ENCODE results near the gene POLA1.

POLA1 gene

DNA sequence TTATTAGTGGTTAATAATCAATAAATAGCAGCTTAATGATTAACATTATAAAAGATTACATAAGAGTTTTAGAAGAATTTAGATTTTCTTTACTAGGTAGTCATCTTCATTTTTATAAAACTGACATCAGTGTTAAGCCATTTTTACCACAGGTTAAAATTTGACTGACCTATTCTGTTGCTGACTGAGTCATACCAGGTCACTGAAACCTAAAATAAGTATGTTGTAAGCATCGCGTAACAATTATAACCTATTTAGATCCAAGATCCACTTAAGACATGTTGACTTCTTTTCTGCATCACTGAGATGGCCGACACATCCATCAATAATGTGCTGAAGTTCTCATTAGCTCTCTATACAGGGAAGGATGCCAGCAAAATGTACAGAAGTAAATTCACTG is 285.4 kb downstream of the POLA1 start:
- no peak for DNase-seq (ENCODE audit: low spot score)

DNA sequence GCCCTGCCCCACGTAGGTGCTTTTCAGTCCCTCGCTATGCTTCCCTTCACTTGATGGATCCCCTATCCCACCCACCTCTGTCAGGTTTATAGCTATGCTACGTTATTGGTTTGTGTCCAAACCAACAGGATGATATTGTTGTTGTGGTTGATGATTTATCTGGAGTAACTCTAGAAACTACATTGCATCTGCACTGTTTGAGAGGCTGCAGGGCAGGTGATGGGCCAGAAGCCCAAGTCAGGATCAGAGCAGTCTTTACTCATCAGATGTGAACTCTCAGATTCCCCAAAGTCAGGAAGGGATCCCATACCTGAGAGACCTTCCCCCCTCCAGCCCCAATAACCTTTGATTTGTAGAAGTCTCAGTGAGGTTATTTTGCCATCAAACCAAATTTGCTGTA is 287.3 kb downstream of the POLA1 start:
- no peak for DNase-seq (ENCODE audit: low spot score)

DNA sequence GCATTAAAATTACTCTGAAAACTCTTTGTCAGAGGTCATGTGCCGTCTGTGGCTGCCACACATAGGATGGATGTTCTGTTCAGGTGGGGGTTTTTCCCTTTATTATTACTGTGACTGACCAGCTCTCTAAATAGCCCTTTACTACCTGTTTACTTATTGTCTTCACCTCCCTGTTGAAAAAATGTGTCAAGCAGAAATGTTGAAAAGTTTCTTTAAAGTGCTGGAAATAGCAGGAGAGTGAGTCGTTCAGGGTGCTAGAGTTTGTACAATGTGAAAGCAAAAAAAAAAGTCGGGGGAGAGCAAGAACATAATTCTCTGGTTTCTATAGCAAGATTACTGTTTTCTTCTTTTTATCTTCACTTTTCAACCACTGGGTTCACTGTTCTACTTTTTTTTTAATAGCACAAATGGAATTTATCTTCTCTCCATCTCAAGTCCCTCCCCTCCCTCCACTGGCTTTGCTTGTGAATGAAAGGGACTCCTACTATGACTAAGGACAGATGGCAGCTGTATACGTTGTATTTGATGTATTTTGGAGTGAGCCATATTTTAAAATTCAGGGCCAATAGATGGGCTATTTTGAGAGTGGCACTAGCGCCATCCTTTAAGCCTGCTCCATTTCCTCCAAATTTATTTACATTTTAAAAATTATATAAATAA is 288.7 kb downstream of the POLA1 start:
- DNase-seq (ENCODE audit: low spot score) = no peak

DNA sequence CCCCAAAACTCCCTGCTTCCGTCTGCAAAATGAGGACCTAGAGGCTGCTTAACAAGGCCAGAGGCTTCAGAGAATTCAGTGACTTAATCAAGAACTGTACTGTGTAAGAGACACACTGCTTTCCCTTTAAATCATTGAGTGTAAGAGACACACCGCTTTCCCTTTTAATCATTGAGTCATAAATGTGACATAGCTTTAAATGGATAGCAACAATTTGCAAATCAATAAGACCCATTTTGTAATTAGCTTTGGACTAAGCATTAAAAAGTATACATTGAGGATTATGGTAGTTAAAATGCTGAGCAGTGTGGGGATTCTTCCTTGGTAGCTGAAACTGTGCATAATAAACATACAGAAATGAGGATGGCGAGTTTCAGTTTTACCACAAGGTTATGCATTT is 290.2 kb downstream of the POLA1 start:
- no peak for DNase-seq (ENCODE audit: low spot score)

- no peak for DNase-seq (ENCODE audit: low spot score)
Measured at GRCh38 chrX:24985120-24985519, 291.4 kb downstream of the POLA1 start.

GRCh38 chrX:24987731-24988130 is 294.0 kb downstream of the POLA1 start:
- no peak for DNase-seq (ENCODE audit: low spot score)

DNA sequence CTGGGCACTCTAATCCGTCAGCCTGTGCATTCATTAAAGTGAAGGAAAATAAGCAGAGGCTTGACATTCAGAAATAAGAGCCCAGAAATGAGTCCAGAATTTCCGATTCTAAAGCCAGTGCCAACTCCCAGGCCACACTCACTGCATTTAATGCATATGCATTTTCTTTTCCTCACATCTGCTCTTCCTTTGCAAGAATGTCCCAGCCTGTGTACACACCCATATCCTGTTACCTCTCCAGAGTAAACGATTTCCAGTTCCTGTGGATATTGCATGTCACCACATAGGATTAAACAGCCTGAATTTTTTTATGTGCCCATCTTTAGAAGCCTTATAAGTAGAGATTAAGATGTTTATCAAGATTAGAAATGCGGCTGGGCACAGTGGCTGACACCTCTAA is 294.6 kb downstream of the POLA1 start:
- no peak for DNase-seq (ENCODE audit: low spot score)

DNA sequence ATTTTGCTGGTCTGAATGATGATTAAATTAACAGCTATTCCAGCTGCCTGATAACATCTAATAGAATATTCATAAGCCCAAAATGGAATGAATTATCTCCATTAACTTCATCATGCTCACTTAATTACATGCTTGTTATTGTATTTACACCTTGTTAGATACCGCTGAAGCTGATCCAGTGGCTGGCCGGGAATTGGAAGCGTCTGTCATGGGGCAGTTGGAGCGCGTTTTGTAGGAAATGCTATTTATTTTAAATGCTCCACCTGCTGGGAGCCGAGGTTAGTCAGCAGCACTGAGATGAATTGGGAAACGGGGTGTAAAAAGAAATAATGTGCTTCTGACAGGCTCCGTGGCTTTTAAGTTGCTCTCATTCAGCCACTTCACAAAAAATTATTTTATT is 296.8 kb downstream of the POLA1 start:
- DNase-seq (ENCODE audit: low spot score) = no peak

GRCh38 chrX:24993879-24994278 is 300.2 kb downstream of the POLA1 start:
- DNase-seq (ENCODE audit: low spot score) = no peak

DNA sequence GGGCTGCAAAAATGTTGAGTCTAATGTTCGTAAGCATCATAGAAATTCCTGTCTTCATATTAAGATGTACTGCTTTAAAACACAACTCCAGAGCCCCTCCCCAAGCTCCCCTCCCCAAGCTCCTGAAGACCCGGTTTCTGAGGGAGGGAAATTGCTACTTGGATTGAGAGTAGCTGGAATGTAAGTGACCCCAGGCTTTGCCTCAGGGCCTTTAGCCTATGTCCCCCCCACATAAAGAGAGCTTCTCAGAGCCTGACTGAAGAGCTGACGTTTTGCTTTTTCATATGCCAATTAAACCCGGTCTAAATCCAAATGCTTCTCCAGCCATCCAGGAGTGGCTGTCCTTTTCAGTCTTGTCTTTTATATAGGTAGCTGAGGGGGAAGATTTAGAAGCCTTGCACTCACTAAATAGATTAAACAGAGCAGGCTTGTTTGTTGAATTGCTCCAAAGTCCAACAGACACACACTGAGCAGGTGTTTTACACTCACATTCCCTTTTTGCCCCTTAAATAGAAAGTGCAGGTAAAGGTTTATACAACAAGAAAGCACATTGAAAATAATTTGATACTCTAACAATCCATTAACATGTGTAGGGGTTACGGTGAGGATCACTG is 302.5 kb downstream of the POLA1 start:
- no peak for DNase-seq (ENCODE audit: low spot score)

DNA sequence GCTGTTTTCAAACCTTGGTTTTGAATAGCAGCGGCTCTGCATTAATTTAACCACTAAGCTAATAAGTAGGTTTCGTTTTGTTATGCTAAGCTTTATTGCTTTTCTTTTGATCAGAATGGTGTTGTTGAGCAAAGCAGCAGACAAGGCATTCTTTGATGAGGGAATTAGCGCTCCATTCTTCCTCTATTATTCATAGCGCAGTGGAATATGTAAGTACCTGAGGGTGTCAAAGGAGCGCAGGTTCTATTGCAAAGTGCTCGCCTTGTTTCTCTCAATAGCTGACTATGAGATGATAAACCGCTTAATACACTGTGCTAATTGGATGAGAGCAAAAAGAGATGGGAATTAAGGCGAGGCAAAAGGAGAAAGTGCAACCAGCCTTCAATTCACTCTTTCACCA is 305.8 kb downstream of the POLA1 start:
- DNase-seq (ENCODE audit: low spot score) = no peak

DNA sequence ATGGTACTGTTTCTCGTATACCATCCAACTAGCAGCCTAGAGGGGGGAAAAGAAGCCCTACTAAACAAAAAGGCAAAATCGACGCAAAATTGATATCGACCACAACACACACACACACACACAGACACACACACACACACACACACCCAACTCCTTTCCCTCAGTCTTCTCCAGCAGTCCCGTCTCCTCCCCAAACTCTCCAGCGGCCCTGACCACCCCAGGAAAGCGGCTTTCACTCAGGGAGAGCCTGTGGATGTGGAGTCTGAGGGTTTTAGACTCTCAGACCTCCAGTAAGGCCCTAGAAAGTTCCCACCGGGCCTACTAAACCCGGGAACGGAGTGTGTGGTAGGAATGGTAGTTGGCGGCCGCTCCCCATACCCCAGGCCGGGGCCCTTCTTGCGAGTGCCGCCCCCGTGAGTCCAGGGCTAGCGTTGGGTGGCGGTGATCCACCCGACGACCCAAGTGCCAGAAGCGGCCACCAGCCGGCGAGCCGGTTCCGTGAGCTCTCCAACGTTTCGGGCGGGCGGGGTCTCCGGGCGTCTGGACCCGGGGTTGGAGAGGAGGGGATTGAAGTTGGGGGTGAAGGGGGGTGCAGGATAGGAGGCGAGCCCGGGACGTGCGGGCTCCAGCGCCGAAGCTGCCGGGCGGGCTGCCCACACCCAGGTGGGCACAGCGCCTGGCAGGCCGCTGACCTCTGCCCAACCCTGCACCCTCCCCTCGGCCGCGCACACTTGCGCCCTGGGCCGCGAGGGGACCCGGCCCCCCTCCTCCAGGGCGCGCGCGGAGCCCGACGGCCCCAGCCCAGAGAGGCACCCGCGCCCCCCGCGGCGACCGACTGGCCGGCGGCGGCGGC is 308.3 kb downstream of the POLA1 start:
- no peak for DNase-seq (ENCODE audit: low spot score)

DNA sequence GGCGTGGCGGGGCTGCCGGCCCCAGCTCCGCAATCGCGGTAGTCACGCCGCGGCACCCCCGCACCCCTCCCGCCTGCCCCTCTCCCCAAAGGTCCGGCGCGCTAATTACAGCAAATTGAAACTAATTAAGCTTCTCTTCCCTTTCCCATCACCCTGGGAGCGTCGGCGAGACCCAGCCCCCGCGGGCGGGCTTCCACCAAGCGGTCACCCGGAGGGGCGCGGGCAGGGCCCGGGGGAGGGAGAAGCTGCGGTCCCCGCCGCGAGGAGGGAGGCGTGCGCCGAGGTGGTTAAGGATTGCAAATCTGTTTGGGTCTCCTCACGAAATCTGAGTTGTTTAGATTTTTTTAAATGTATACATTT is 308.9 kb downstream of the POLA1 start:
- no peak for DNase-seq (ENCODE audit: low spot score)

DNA sequence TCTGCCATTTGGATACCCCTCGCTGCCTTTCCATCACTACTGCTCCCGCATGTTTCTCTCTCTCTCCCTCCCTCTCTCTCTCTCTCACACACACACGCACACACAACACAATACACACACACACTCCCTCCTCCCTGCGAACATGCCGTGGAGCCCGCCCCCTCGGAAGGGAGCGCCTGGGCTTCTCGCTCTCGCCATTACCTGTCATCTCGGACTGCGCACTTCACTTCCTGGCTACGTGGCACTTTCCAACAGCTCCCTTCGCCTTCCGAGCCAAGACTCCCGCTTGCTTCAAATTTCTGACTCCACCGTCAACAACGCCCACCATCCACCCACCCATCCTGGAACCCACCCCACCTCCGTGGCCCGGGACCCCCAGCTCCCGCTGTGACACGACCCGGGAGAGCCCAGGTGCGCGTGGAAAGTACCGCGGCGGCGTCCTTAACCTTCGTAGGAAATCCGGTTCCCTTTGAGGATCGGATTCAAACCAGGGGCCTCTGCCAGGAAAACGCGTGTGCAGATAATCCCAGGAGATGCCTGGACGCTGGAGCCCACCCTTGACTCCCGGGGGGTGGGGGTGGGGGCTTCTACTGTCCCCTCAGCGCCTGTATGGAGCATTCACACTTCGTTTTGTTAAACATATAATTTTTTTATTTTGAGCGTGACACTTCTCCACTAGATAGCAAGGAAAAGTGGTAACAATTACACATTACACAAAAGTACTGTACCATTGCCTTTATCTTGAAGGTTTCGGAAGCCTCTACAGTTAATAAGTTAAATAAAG is 309.5 kb downstream of the POLA1 start:
- no peak for DNase-seq (ENCODE audit: low spot score)

GRCh38 chrX:25004040-25004439 is 310.3 kb downstream of the POLA1 start:
- no peak for DNase-seq (ENCODE audit: low spot score)

DNA sequence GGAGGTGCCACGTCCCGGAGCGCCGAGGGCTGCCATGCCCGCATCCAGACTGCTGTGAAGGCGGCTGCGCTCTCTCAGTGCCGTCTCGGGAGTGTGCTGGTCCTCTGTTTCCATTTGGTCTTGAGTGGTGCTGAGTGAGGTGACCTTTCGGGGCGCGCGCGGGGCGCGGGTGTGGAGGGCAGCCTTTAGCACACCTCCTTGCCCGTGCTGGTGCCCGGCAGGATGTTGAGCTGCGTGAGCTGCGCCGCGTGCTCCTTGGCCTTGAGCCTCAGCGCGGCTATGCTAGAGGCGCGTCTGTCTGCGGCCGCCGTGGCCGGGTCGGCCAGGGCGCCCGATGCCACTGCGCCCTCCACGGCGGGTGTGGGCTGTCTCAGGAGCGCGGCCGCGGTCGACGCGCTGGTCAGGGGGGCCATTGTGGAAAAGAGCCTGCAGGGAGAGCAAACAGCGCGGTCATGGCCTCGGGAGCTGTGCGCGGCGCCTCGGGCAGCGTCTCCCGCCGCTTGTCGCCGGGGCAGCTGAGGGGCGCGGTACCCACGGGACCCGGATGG is 310.8 kb downstream of the POLA1 start:
- no peak for DNase-seq (ENCODE audit: low spot score)

GRCh38 chrX:25005034-25005381 is 311.3 kb downstream of the POLA1 start:
- no peak for DNase-seq (ENCODE audit: low spot score)

GRCh38 chrX:25005382-25006185 is 311.9 kb downstream of the POLA1 start:
- no peak for DNase-seq (ENCODE audit: low spot score)

DNA sequence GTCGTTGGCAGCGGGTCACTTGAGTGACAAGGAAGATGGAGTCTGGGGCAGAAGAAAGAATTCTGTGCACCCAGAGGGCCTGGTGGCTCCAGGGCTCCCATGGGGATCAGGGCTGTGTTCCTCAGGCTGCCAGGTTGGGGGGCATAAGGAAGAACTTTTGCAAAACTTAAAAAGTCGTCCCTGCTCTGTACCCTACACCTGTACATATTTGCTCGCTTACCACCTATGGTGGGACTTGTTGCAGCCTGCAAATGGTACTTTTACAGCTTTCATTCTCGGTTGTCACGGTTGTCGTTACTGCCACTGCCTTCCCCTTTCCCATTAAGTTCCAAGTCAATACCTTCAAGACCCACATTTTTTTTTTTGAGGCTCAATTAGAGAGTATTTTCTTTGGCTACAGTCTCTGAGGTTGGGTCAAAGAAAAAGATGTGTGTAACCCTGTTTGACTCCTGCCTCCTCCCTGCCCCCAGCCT is 312.9 kb downstream of the POLA1 start:
- no peak for DNase-seq (ENCODE audit: low spot score)

DNA sequence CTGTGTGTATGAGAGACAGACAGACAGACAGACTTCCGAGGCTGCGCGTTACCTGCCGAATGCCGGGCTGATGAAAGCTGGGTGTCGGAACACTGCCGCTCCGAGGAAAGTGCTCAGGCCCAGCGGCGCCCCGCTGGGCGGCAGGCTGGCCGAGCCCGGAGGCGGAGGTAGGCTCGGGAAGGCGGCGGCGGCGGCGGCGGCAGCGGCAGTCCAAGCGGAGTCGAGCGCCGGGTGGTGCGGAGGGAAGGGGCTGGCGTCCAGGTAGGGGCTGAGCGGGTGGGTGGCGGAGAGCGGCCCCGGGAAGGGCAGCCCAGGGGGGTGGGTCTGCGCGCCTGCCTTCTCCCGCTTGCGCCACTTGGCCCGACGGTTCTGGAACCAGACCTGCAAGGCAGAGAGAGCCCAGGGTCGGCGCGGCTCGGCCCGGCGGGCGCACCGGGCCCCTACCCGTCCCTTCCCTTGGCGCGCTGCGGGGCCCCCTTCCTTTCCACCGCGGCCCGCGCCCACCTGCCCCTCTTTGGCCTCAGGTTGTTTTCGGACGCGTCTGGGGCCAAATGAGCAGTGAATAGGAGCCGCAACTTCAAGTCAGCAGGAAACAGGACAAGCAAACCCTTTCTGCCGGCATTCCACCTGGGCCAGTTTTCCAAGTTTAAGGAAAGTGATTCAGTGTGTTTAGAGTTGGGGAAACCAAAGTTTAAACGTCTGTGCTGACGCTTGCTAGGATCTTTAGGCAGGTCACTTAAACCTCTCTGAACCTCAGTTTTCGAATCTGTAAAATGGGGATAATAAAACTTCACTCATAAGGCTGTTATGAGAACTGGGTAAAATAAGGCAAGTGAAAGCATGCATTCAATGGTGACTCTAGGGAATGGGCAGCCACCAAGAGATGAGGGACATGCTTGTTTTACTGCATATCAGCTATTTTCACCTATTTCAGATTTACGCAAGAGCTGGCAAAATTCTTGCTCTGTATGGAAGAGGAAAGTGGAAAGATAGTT is 313.6 kb downstream of the POLA1 start:
- DNase-seq (ENCODE audit: low spot score) = no peak
